Globus pallidus (tissue), 1 donor: ENCODE measurements around the gene BTBD9.
A peak's percentile ranks its signal among the peaks of the same experiment; 100 is the strongest.

ENCODE experiments used
- DNase-seq: peaks from one replicate; pipeline ENCODE4 v3.0.0-alpha.2; 2015; ENCODE audit warnings: low spot score

Gene BTBD9

GRCh38 chr6:38639498-38640215 is at the start of gene BTBD9:
BTBD9 (minus strand) TSS chr6:38639929.
- peak; percentile 79 for DNase-seq

- no peak for DNase-seq
Measured at GRCh38 chr6:38688579-38689087, 48.9 kb upstream of the BTBD9 start.

GRCh38 chr6:38687549-38687948 is 47.8 kb upstream of the BTBD9 start:
- DNase-seq = no peak

- no peak for DNase-seq
Measured at GRCh38 chr6:38687043-38687353, 47.3 kb upstream of the BTBD9 start.

- DNase-seq = no peak
Measured at GRCh38 chr6:38686270-38687042, 46.7 kb upstream of the BTBD9 start.

- no peak for DNase-seq
Measured at GRCh38 chr6:38684904-38685303, 45.2 kb upstream of the BTBD9 start.

GRCh38 chr6:38684237-38684636 is 44.5 kb upstream of the BTBD9 start:
- no peak for DNase-seq

- DNase-seq = no peak
Measured at GRCh38 chr6:38681850-38682249, 42.1 kb upstream of the BTBD9 start.

GRCh38 chr6:38679668-38680067 is 39.9 kb upstream of the BTBD9 start:
- no peak for DNase-seq

- DNase-seq = no peak
Measured at GRCh38 chr6:38678178-38678760, 38.5 kb upstream of the BTBD9 start.

- no peak for DNase-seq
Measured at GRCh38 chr6:38676974-38677544, 37.3 kb upstream of the BTBD9 start.

GRCh38 chr6:38676236-38676973 is 36.7 kb upstream of the BTBD9 start:
- DNase-seq = no peak

- no peak for DNase-seq
Measured at GRCh38 chr6:38673397-38674165, 33.9 kb upstream of the BTBD9 start.

GRCh38 chr6:38671885-38672467 is 32.2 kb upstream of the BTBD9 start:
- peak; percentile 31 for DNase-seq

GRCh38 chr6:38658418-38659167 is 18.9 kb upstream of the BTBD9 start:
- no peak for DNase-seq

GRCh38 chr6:38656896-38657295 is 17.2 kb upstream of the BTBD9 start:
- DNase-seq = no peak

GRCh38 chr6:38654263-38654662 is 14.5 kb upstream of the BTBD9 start:
- no peak for DNase-seq

GRCh38 chr6:38651121-38651784 is 11.5 kb upstream of the BTBD9 start:
- DNase-seq = no peak

GRCh38 chr6:38650207-38650752 is 10.6 kb upstream of the BTBD9 start:
- no peak for DNase-seq
